OCI-LY3 (cell line): ENCODE measurements around the gene VRTN.

Experiments used
- H2AFZ ChIP-seq: fragments of 200-600, 300-600 bp; shearing (Covaris generic); 2 replicates; pipeline ENCODE4 v1.6.0; 2014; ENCODE audit warnings: antibody characterized with exemption, low read depth, low read length
- H3K27ac ChIP-seq: fragments of 200-600, 300-600 bp; sonication (generic); 2 replicates; pipeline ENCODE4 v1.5.1; 2014; ENCODE audit warnings: mild to moderate bottlenecking, low read length, moderate library complexity, mixed read lengths
- H3K27me3 ChIP-seq: fragments of 200-600, 300-600 bp; sonication (generic); 2 replicates; pipeline ENCODE4 v1.6.1; 2014; ENCODE audit warnings: low read depth, low read length, mixed read lengths
- H3K36me3 ChIP-seq: fragments of 200-600, 300-600 bp; sonication (generic); replicated peaks from 2 replicates; pipeline ENCODE3; 2014; ENCODE audit warnings: low read depth, low read length, mixed read lengths
- H3K4me1 ChIP-seq: fragments of 300-600, 200-600 bp; sonication (generic); 2 replicates; pipeline ENCODE4 v1.6.1; 2014; ENCODE audit warnings: low read length, mixed read lengths
- H3K4me2 ChIP-seq: fragments of 200-600, 300-600 bp; sonication (generic); 2 replicates; pipeline ENCODE4 v1.6.1; 2014; ENCODE audit warnings: low read length, mixed read lengths
- H3K4me3 ChIP-seq: fragments of 300-600, 200-600 bp; sonication (generic); 2 replicates; pipeline ENCODE4 v1.5.1; 2014; ENCODE audit warnings: antibody characterized with exemption, mild to moderate bottlenecking, low read length, moderate library complexity
- H3K79me2 ChIP-seq: fragments of 300-600, 200-600 bp; shearing (Covaris generic); 2 replicates; pipeline ENCODE4 v1.6.1; 2014; ENCODE audit warnings: mild to moderate bottlenecking, low read length, mixed read lengths
- H3K9ac ChIP-seq: fragments of 300-600, 200-600 bp; shearing (Covaris generic); 2 replicates; pipeline ENCODE4 v1.6.0; 2014; ENCODE audit warnings: mild to moderate bottlenecking, low read length, moderate library complexity
- H3K9me3 ChIP-seq: fragments of 200-600, 300-600 bp; shearing (Covaris generic); 2 replicates; pipeline ENCODE4 v1.6.1; 2014; ENCODE audit warnings: low read length, mixed read lengths; ENCODE audit not compliant: insufficient read depth
- H4K20me1 ChIP-seq: fragments of 200-600, 300-600 bp; sonication (generic); 2 replicates; pipeline ENCODE4 v1.6.1; 2016; ENCODE audit warnings: low read length, mixed read lengths; ENCODE audit not compliant: insufficient read depth
- EZH2phosphoT487 ChIP-seq: fragments of 200-600 bp; shearing (Covaris generic); IDR thresholded peaks from 2 replicates; pipeline ENCODE4 v1.6.1; 2018; ENCODE audit warnings: antibody characterized with exemption, mixed run types, low read depth
- TF ChIP-seq, protein P1 (sequence below): fragments of 200-600, 300-600 bp; sonication (generic); IDR thresholded peaks from 2 replicates; pipeline ENCODE4 v1.5.1; 2014; ENCODE audit warnings: antibody characterized with exemption, low read length, low read depth

The VRTN gene

GRCh38 chr14:74348735-74349463, 628 bp downstream of the VRTN start:
- Histone ChIP-seq H4K20me1 (no peaks in the 10 kb centered on the region), H3K27ac (no peak overlapping the region), H3K9ac (no peak overlapping the region), H3K4me1 (no peaks in the 10 kb centered on the region), H2AFZ (no peak overlapping the region), H3K4me2 (no peak overlapping the region), H3K9me3 (no peaks in the 10 kb centered on the region), H3K79me2 (no peaks in the 10 kb centered on the region), H3K4me3 (no peak overlapping the region), H3K36me3 (no peaks in the 10 kb centered on the region), H3K27me3 (peaks cover 10% of the 10 kb centered on the region; the same call in 1 of the 2 replicates)
- TF ChIP-seq, protein P1, sequence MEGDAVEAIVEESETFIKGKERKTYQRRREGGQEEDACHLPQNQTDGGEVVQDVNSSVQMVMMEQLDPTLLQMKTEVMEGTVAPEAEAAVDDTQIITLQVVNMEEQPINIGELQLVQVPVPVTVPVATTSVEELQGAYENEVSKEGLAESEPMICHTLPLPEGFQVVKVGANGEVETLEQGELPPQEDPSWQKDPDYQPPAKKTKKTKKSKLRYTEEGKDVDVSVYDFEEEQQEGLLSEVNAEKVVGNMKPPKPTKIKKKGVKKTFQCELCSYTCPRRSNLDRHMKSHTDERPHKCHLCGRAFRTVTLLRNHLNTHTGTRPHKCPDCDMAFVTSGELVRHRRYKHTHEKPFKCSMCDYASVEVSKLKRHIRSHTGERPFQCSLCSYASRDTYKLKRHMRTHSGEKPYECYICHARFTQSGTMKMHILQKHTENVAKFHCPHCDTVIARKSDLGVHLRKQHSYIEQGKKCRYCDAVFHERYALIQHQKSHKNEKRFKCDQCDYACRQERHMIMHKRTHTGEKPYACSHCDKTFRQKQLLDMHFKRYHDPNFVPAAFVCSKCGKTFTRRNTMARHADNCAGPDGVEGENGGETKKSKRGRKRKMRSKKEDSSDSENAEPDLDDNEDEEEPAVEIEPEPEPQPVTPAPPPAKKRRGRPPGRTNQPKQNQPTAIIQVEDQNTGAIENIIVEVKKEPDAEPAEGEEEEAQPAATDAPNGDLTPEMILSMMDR = no peak
- TF ChIP-seq EZH2phosphoT487 = no peak

DNA sequence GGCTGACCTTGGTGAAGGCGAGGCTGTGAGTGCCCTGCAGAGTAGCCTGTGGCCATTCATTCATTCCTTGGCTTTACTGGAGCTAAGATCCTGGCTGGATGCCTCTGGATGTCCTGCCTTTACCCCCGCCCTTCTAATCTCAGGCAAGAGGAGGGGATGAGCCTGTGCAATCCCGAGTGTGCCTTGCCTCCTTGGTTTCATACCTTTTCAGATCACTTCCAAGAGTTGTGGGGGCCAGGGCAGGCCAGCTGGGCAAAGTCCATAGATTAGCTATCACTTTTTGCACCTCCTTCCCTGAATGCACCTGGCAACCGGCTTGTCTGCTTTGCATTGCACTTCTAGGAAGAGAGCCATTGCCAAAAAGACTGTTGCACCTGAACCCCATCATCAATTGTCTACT, 1.5 kb downstream of the VRTN start:
- no peaks in the 10 kb centered on the region for H3K79me2 ChIP-seq
- H3K9ac ChIP-seq = no peak overlapping the region
- no peaks in the 10 kb centered on the region for H4K20me1 ChIP-seq

DNA sequence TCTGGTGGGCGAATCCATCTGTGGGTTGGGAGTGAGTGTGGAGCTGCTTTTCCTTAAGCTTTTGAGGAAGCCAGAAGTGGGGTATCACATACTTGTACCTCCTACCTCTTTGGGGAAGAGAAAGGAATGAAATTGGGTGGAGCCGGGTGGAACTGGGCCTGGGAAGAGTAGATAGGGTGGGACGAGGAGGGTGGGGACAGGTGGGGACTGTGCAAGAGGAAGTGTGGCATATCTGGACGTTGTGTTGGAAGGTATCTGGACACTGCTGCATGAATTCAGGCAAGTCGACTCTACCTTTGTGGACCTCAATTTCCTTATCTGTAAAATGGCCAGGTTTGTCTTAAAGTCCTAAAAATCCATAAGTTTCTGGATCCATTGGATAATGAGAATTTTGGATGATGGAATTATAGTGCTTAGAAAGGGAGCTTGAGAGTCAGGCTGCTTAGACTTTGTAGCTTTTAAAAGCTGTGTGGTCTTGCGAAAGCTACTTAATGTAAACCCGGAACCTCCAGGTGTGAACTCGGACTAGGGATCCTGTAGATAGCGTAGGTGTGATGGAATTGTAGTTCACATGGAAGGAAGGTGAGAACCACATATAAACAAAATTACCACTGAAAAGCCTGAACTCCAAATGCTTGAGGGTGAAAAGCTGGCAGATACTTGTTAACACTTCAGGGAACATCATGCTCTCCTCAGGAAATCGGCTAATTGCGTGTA, 2.1 kb downstream of the VRTN start:
- Histone ChIP-seq H3K79me2 (no peaks in the 10 kb centered on the region), H3K27ac (no peak overlapping the region)

More for the DNA sequence above, 1.5 kb downstream of the VRTN start:
- H3K27me3 ChIP-seq = peaks cover 10% of the 10 kb centered on the region; the same call in 1 of the 2 replicates
- TF ChIP-seq EZH2phosphoT487 = no peak
- TF ChIP-seq, protein P1 = no peak
- H3K36me3 ChIP-seq = no peaks in the 10 kb centered on the region
- H3K4me3 ChIP-seq = no peak overlapping the region
- no peaks in the 10 kb centered on the region for H3K9me3 ChIP-seq
- H3K27ac ChIP-seq = no peak overlapping the region
- no peak overlapping the region for H3K4me2 ChIP-seq
- no peaks in the 10 kb centered on the region for H3K4me1 ChIP-seq
- H2AFZ ChIP-seq = no peak overlapping the region; the same call in 1 of the 2 replicates

GRCh38 chr14:74350928-74351323, 2.7 kb downstream of the VRTN start:
- Histone ChIP-seq H3K4me3 (no peak overlapping the region), H3K79me2 (no peaks in the 10 kb centered on the region), H3K9ac (no peak overlapping the region)

More for the DNA sequence above, 2.1 kb downstream of the VRTN start:
- no peaks in the 10 kb centered on the region for H3K9me3 ChIP-seq
- H3K4me3 ChIP-seq = no peak overlapping the region
- no peaks in the 10 kb centered on the region for H3K4me1 ChIP-seq
- no peak overlapping the region for H3K9ac ChIP-seq
- H3K27me3 ChIP-seq = peaks cover 10% of the 10 kb centered on the region; the same call in 1 of the 2 replicates
- no peak overlapping the region for H3K4me2 ChIP-seq
- no peak overlapping the region for H2AFZ ChIP-seq
- TF ChIP-seq EZH2phosphoT487 = no peak
- TF ChIP-seq, protein P1 = no peak
- no peaks in the 10 kb centered on the region for H3K36me3 ChIP-seq
- H4K20me1 ChIP-seq = no peaks in the 10 kb centered on the region

More at GRCh38 chr14:74350928-74351323, 2.7 kb downstream of the VRTN start:
- Histone ChIP-seq H3K27me3 (peaks cover 10% of the 10 kb centered on the region; the same call in 1 of the 2 replicates), H3K36me3 (no peaks in the 10 kb centered on the region), H3K27ac (no peak overlapping the region), H3K9me3 (no peaks in the 10 kb centered on the region), H2AFZ (no peak overlapping the region), H4K20me1 (no peaks in the 10 kb centered on the region), H3K4me2 (no peak overlapping the region), H3K4me1 (no peaks in the 10 kb centered on the region)
- TF ChIP-seq EZH2phosphoT487 = no peak
- TF ChIP-seq, protein P1 = no peak
